Upper lobe of left lung (tissue), 4 donors: ENCODE results near the gene SYCP2L.
"Not testable (repeated sequence)": the region's sequence is repeated elsewhere in the genome, so short reads cannot be mapped to it uniquely, and the experiment has no call there.

Experiments
- CTCF ChIP-seq, 6 experiments: fragments of 450-650 bp in 4 of 6; fragments of 200-600 bp in 2 of 6; sonication (generic) in 2 of 6; IDR thresholded peaks; one replicate each; pipeline ENCODE4 v1.5.1; 2016 to 2019; ENCODE audit warnings: antibody characterized with exemption in 6 of 6
- EP300 ChIP-seq, 4 donors: sonication (generic); formaldehyde crosslinking; IDR thresholded peaks; one replicate each; pipeline ENCODE4 v1.5.1; 2017; ENCODE audit warnings: antibody characterized with exemption in 4 of 4, control low read depth in 2 of 4
- POLR2A ChIP-seq, 4 donors: fragments of 450-650 bp; IDR thresholded peaks; one replicate each; pipeline ENCODE4 v1.5.1; 2016 to 2017; ENCODE audit warnings: antibody characterized with exemption in 4 of 4, mild to moderate bottlenecking in 2 of 4
- POLR2AphosphoS5 ChIP-seq, 2 donors: sonication (generic); formaldehyde crosslinking; IDR thresholded peaks; one replicate each; pipeline ENCODE4 v1.5.1; 2017; ENCODE audit warnings: antibody characterized with exemption in 2 of 2

- not testable (repeated sequence) for TF ChIP-seq POLR2AphosphoS5, POLR2A, EP300, CTCF (IDR thresholded peaks at IDR 0.05)
These were observed 116.4 kb downstream of the SYCP2L start for GRCh38 chr6:11003297-11003696.
